C4-2B (cell line): Measurements from ENCODE around the gene KCTD11.

Experiments used
- H3K27ac ChIP-seq: fragments of 450-650 bp; 2 replicates; pipeline ENCODE4 v1.5.1; 2017
- ZFX ChIP-seq: fragments of 450-650 bp; IDR thresholded peaks from 2 replicates; pipeline ENCODE4 v1.6.1; 2017
- TF ChIP-seq, protein P1 (sequence below): fragments of 450-650 bp; conservative IDR thresholded peaks from 2 replicates; pipeline ENCODE4 v1.5.1; 2017; ENCODE audit warnings: mild to moderate bottlenecking

Gene KCTD11

DNA sequence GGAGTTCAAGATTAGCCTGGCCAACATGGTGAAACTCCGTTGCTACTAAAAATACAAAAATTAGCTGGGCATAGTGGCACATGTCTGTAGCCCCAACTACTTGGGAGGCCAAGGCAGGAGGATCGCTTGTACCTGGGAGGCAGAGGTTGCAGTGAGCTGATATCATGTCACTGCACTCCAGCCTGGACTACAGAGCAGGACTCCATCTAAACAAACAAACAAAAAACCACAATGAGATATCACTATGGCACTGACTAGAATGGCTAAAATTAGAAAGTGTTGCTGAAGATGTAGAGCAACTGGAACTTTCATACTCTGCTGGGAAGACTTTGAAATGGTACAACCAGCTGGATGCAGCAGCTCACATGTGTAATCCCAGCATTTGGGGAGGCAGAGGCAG lies 22.4 kb downstream of the KCTD11 start:
- no peak overlapping the region for H3K27ac ChIP-seq

DNA sequence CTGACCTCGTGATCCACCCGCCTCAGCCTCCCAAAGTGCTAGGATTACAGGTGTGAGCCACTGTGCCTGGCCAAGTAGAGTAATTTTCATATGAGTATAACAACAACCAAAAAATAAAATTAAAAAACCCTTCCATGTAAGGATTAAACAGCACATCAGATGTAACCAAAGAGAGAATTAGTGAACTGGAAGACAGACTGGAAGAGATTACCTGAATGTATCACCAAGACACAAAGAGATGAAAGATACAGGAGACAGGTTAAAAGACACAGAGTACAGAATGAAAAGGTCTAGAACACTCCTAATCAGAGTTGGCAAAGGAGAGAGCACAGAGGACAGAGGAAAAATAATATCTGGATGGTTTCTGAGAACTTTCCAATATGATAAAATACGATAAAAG lies 27.2 kb downstream of the KCTD11 start:
- H3K27ac ChIP-seq: no peak overlapping the region
- no peak for TF ChIP-seq ZFX
- TF ChIP-seq, protein P1, sequence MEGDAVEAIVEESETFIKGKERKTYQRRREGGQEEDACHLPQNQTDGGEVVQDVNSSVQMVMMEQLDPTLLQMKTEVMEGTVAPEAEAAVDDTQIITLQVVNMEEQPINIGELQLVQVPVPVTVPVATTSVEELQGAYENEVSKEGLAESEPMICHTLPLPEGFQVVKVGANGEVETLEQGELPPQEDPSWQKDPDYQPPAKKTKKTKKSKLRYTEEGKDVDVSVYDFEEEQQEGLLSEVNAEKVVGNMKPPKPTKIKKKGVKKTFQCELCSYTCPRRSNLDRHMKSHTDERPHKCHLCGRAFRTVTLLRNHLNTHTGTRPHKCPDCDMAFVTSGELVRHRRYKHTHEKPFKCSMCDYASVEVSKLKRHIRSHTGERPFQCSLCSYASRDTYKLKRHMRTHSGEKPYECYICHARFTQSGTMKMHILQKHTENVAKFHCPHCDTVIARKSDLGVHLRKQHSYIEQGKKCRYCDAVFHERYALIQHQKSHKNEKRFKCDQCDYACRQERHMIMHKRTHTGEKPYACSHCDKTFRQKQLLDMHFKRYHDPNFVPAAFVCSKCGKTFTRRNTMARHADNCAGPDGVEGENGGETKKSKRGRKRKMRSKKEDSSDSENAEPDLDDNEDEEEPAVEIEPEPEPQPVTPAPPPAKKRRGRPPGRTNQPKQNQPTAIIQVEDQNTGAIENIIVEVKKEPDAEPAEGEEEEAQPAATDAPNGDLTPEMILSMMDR: no peak

More for the DNA sequence above, 22.4 kb downstream of the KCTD11 start:
- TF ChIP-seq ZFX: no peak
- TF ChIP-seq, protein P1: no peak

DNA sequence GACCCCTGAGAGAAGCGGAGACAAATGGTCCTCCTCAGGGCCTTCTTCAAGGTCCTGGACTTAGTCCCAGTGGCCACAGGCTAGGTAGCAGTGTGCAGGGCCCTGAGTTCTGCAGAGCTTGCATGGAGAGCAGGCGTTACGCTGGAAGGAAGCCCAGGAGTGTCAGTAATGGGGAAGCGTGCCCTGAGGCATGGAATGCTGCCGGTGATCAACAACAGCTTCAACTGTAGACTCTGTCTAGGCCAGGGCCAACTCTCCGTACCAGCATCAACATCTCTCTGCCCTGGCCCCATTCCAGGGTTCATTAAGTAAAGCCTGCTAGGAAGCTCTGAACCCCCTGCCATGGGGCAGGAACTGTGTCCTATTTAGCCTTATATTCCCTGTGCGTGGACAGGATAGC lies 28.4 kb downstream of the KCTD11 start:
- TF ChIP-seq, protein P1: no peak
- TF ChIP-seq ZFX: no peak
- peak overlapping the region; percentile 76 for H3K27ac ChIP-seq

DNA sequence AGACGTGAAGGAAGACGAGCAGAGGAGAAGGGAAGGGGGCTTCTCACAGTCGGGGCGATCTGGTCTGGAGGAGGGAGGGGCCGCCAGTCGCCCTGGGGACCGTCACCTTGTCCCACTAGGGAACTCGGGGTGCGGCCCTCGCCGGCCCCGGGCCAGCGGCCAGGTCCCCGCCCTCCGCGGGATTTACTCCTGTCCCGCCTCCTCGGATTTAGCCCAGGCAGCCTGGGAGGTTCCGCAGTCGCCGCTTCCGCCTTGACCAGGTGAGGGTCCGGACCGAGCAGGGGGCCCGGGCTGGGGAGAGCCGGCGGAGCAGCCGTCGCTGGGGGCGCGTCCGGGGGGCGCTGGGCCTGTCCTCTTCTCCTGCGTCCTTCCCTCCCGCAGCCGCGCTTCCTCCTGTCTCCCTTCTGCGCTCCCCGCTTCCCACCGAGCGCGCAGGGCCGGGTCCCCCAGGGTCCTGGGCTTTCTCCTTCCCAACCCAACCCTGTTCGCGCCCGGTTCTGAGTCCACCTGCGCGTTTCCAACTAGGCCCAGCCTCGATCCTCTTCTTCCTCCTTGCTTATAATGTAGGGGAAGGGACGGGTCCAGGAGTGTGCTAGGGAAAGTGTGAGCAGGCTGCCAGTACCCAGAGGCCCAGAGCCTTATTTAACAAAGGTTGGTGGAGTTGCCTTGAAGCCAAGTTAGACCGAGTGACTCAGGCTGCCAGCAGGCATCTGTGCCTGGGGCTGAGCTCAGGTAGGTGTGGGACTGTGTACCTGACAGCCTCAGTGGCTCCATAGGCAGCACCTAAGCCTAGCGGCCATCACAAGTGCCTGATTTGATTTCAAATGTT lies 29.1 kb downstream of the KCTD11 start, which contains the start of gene TNK1:
TSS of gene TNK1 (plus strand) at position 235 of the 829 bp plus-strand sequence. CDS start 1,838 bp downstream, outside the sequence.
- peak; percentile 40; the same call in 1 of the 2 replicates for TF ChIP-seq ZFX
- TF ChIP-seq, protein P1: no peak
- H3K27ac ChIP-seq: peak within 1 kb of the TSS; percentile 76

DNA sequence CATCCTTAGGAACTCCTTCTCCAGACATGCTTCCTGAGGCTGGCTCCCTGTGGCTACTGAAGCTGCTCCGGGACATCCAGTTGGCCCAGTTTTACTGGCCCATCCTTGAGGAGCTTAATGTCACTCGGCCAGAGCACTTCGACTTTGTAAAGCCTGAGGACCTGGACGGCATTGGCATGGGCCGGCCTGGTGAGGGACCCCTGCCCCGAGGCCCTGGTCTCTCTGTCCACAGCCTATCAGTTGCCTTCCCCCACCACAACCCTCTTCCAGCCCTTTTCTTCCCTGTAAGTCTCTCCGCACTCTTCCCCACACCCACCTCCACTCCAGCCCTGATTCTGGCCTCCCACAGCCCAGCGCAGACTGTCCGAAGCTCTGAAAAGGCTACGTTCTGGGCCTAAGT lies 30.9 kb downstream of the KCTD11 start:
- no peak overlapping the region for H3K27ac ChIP-seq
- TF ChIP-seq, protein P1: no peak
- no peak for TF ChIP-seq ZFX

DNA sequence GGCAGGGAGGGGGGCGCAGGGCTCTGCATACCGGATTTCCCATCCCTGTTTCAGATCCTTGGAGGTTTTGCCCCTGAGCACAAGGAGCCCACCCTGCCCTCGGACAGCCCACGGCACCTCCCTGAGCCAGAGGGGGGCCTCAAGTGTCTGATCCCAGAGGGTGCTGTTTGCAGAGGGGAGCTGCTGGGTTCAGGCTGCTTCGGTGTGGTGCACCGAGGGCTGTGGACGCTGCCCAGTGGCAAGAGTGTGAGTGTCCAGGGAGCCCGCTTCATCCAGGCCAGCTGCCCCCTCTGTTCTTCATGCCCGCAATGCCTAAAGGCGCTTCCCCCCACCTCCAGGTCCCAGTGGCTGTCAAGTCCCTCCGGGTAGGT lies 31.4 kb downstream of the KCTD11 start:
- H3K27ac ChIP-seq: no peak overlapping the region
- no peak for TF ChIP-seq ZFX
- TF ChIP-seq, protein P1: no peak

DNA sequence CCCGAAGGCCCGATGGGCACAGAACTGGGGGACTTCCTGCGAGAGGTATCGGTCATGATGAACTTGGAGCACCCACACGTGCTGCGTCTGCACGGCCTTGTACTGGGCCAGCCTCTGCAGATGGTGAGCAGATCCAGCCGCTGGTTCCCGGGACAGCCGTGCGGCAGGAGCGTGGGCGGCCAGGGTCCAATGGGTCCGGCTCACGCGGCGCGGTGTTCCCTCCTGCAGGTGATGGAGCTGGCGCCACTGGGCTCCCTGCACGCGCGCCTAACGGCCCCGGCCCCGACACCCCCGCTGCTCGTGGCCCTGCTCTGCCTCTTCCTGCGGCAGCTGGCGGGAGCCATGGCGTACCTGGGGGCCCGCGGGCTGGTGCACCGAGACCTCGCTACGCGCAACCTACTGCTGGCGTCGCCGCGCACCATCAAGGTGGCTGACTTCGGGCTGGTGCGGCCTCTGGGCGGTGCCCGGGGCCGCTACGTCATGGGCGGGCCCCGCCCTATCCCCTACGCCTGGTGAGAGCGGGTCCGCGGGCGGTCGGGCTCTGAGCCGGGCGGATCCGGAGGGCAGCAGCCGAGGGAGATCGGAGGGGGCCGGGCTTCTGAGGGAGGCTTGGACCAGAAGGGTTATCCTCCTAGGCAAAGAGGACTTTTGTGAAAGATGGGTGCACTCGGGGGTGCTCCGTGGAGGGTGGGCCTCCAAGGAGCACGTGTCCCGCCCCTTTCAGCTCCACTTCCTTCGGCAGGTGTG lies 32.0 kb downstream of the KCTD11 start:
- no peak for TF ChIP-seq ZFX
- TF ChIP-seq, protein P1: no peak
- no peak overlapping the region for H3K27ac ChIP-seq
